Measurements from ENCODE around the gene CLPTM1L. TPM values are rescaled to one million over a fixed set of nuclear protein-coding genes. Genes with fewer than 3 reads are reported as not detected.
"Not testable (repeated sequence)": the region's sequence is repeated elsewhere in the genome, so short reads cannot be mapped to it uniquely, and the experiment has no call there.

Gene CLPTM1L
- total RNA-seq, 1 experiment from 2014 or later, result 141 TPM

- peak; percentile 56 for DNase-seq
- Histone ChIP-seq H3K9me3 (ENCODE audit: low read length) (no peaks in the 10 kb centered on the region), H3K4me1 (ENCODE audit: low read length) (no peaks in the 10 kb centered on the region), H3K9ac (ENCODE audit: low read length) (no peak overlapping the region), H3K27ac (ENCODE audit: low read length) (no peak overlapping the region), H3K4me2 (ENCODE audit: low read depth, low read length, poor library complexity, severe bottlenecking) (no peak overlapping the region), H3K79me2 (ENCODE audit: low read length) (no peaks in the 10 kb centered on the region), H3K9me2 (replicated peaks; ENCODE audit: insufficient read depth, low read length) (no peaks in the 10 kb centered on the region), H3K4me3 (ENCODE audit: low read length) (no peak overlapping the region), H3K36me3 (ENCODE audit: insufficient read depth, low read length) (peaks cover 5% of the 10 kb centered on the region), H4K20me1 (ENCODE audit: insufficient read depth, low read depth, low read length) (peaks cover 6% of the 10 kb centered on the region; the same call in 1 of the 2 replicates), H3K27me3 (ENCODE audit: low read length) (no peaks in the 10 kb centered on the region), H2AFZ (ENCODE audit: low read length) (no peak overlapping the region)
Measured at GRCh38 chr5:1332461-1333001, 12.4 kb downstream of the CLPTM1L start.

DNA sequence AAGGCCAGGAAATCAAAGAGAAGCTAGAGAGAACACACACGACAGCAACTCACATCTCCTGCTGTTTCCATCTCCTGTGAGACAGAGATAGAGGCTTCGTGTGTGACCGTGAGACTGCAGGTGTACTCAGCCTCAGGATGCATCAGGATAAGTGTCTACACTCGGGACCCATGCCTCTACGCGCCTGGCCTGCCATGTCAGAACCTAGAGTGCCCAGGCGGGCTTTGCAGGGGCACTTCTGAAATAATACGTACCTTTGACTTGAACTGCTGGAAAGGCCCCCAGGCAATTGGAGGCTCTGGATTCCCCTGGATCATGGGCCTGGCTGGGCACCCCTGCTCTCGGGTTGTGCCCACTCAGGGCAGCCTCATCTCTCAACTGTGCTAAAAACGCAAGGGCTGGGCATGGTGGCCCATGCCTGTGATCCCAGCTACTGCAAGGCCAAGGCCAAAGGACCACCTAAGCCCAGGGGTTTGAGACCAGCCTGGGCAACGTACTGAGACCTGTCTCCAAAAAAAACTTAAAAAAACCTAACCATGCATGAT is 13.0 kb downstream of the CLPTM1L start:
- H3K9me3 ChIP-seq (ENCODE audit: low read length), result no peaks in the 10 kb centered on the region
- no peak overlapping the region for H3K4me2 ChIP-seq (ENCODE audit: low read depth, low read length, poor library complexity, severe bottlenecking)
- H2AFZ ChIP-seq (ENCODE audit: low read length), result no peak overlapping the region
- H3K9me2 ChIP-seq (replicated peaks; ENCODE audit: insufficient read depth, low read length), result no peaks in the 10 kb centered on the region
- no peaks in the 10 kb centered on the region for H3K79me2 ChIP-seq (ENCODE audit: low read length)
- H4K20me1 ChIP-seq (ENCODE audit: insufficient read depth, low read depth, low read length), result peaks cover 6% of the 10 kb centered on the region; the same call in 1 of the 2 replicates
- no peak overlapping the region for H3K4me3 ChIP-seq (ENCODE audit: low read length)
- no peak overlapping the region for H3K27ac ChIP-seq (ENCODE audit: low read length)
- peaks cover 5% of the 10 kb centered on the region for H3K36me3 ChIP-seq (ENCODE audit: insufficient read depth, low read length)
- H3K9ac ChIP-seq (ENCODE audit: low read length), result no peak overlapping the region
- H3K27me3 ChIP-seq (ENCODE audit: low read length), result no peaks in the 10 kb centered on the region
- H3K4me1 ChIP-seq (ENCODE audit: low read length), result no peaks in the 10 kb centered on the region
- DNase-seq, result no peak

DNA sequence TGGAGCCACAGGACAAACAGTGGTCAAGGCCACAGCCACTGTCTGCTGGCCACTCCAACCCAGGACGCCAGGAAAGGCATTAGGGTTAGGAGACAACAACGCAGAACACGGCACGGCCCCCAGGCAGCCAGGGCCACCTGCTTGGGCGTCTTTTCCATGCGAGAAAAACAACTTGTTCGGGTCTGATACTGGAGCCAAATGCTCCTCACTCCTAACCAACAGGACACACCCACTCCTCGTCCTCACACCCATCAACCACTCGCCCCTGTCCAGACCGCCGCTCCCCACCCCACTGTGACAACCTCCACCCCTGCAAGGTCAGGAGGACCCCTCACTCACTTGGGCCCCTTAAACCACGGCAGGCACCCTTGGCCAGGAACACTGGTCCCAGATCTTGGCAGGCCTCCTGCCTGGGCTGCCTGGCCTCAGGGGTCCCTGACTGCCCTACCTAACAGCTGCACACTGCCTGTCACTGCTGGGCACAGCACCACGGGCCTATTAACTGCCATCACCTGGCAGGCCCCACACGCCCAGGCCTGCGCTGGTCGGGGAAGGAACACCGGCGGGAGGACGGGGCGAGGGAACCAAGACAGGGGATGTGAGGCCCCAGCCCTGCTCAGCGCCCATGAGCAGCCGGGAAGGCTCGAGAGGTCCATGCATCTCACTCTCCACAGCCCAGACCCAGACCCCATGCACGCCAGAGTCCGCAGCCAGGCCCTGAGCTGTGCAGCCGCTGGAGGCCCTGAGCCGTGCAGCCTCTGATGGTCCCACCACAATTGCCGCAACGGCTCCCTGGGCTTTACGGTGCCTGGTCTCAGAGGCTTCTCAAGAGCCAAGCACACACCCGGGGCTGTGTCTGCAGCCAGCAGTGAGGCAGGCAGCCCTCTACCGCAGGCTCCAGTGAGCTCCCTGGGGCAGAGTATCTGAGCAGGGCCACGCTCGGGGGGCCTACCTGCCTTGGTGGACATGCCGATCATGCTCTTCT is 13.8 kb downstream of the CLPTM1L start:
- no peak for DNase-seq
- Histone ChIP-seq H3K27ac (ENCODE audit: low read length) (no peak overlapping the region), H3K4me3 (ENCODE audit: low read length) (no peak overlapping the region), H3K4me1 (ENCODE audit: low read length) (no peaks in the 10 kb centered on the region), H3K4me2 (ENCODE audit: low read depth, low read length, poor library complexity, severe bottlenecking) (no peak overlapping the region), H4K20me1 (ENCODE audit: insufficient read depth, low read depth, low read length) (peaks cover 6% of the 10 kb centered on the region; the same call in 1 of the 2 replicates), H3K9me2 (replicated peaks; ENCODE audit: insufficient read depth, low read length) (no peaks in the 10 kb centered on the region), H3K9ac (ENCODE audit: low read length) (no peak overlapping the region), H3K27me3 (ENCODE audit: low read length) (no peaks in the 10 kb centered on the region), H3K79me2 (ENCODE audit: low read length) (no peaks in the 10 kb centered on the region), H3K9me3 (ENCODE audit: low read length) (no peaks in the 10 kb centered on the region), H2AFZ (ENCODE audit: low read length) (no peak overlapping the region), H3K36me3 (ENCODE audit: insufficient read depth, low read length) (peaks cover 5% of the 10 kb centered on the region)

- DNase-seq, result no peak
- no peak overlapping the region for H3K4me3 ChIP-seq (ENCODE audit: low read length)
- no peak overlapping the region for H3K27ac ChIP-seq (ENCODE audit: low read length)
- H3K9me2 ChIP-seq (replicated peaks; ENCODE audit: insufficient read depth, low read length), result no peaks in the 10 kb centered on the region
- H4K20me1 ChIP-seq (ENCODE audit: insufficient read depth, low read depth, low read length), result peaks cover 6% of the 10 kb centered on the region; the same call in 1 of the 2 replicates
- no peaks in the 10 kb centered on the region for H3K27me3 ChIP-seq (ENCODE audit: low read length)
- no peaks in the 10 kb centered on the region for H3K4me1 ChIP-seq (ENCODE audit: low read length)
- no peak overlapping the region for H2AFZ ChIP-seq (ENCODE audit: low read length)
- H3K4me2 ChIP-seq (ENCODE audit: low read depth, low read length, poor library complexity, severe bottlenecking), result no peak overlapping the region
- H3K36me3 ChIP-seq (ENCODE audit: insufficient read depth, low read length), result peaks cover 5% of the 10 kb centered on the region; the same call in 1 of the 2 replicates
- no peaks in the 10 kb centered on the region for H3K9me3 ChIP-seq (ENCODE audit: low read length)
- no peak overlapping the region for H3K9ac ChIP-seq (ENCODE audit: low read length)
- no peaks in the 10 kb centered on the region for H3K79me2 ChIP-seq (ENCODE audit: low read length)
Measured at GRCh38 chr5:1330146-1330846, 14.6 kb downstream of the CLPTM1L start.

- Histone ChIP-seq H4K20me1 (ENCODE audit: insufficient read depth, low read depth, low read length) (peaks cover 6% of the 10 kb centered on the region; the same call in 1 of the 2 replicates), H3K36me3 (ENCODE audit: insufficient read depth, low read length) (peaks cover 5% of the 10 kb centered on the region; the same call in 1 of the 2 replicates), H3K9ac (ENCODE audit: low read length) (no peak overlapping the region), H3K79me2 (ENCODE audit: low read length) (no peaks in the 10 kb centered on the region), H2AFZ (ENCODE audit: low read length) (no peak overlapping the region), H3K4me3 (ENCODE audit: low read length) (no peak overlapping the region), H3K27me3 (ENCODE audit: low read length) (no peaks in the 10 kb centered on the region), H3K9me3 (ENCODE audit: low read length) (no peaks in the 10 kb centered on the region), H3K4me1 (ENCODE audit: low read length) (no peaks in the 10 kb centered on the region), H3K9me2 (replicated peaks; ENCODE audit: insufficient read depth, low read length) (no peaks in the 10 kb centered on the region), H3K4me2 (ENCODE audit: low read depth, low read length, poor library complexity, severe bottlenecking) (no peak overlapping the region), H3K27ac (ENCODE audit: low read length) (no peak overlapping the region)
- no peak for DNase-seq
Measured at GRCh38 chr5:1329111-1329579, 15.8 kb downstream of the CLPTM1L start.

- H3K4me3 ChIP-seq (ENCODE audit: low read length); H4K20me1 ChIP-seq (ENCODE audit: insufficient read depth, low read depth, low read length); H3K4me1 ChIP-seq (ENCODE audit: low read length); H3K27ac ChIP-seq (ENCODE audit: low read length); H3K79me2 ChIP-seq (ENCODE audit: low read length); H3K9me3 ChIP-seq (ENCODE audit: low read length); H3K9ac ChIP-seq (ENCODE audit: low read length); H3K27me3 ChIP-seq (ENCODE audit: low read length); H3K9me2 ChIP-seq (replicated peaks; ENCODE audit: insufficient read depth, low read length); H3K4me2 ChIP-seq (ENCODE audit: low read depth, low read length, poor library complexity, severe bottlenecking); H3K36me3 ChIP-seq (ENCODE audit: insufficient read depth, low read length); DNase-seq; H2AFZ ChIP-seq (ENCODE audit: low read length): not testable (repeated sequence)
Measured at GRCh38 chr5:1328237-1329110, 16.4 kb downstream of the CLPTM1L start.

DNA sequence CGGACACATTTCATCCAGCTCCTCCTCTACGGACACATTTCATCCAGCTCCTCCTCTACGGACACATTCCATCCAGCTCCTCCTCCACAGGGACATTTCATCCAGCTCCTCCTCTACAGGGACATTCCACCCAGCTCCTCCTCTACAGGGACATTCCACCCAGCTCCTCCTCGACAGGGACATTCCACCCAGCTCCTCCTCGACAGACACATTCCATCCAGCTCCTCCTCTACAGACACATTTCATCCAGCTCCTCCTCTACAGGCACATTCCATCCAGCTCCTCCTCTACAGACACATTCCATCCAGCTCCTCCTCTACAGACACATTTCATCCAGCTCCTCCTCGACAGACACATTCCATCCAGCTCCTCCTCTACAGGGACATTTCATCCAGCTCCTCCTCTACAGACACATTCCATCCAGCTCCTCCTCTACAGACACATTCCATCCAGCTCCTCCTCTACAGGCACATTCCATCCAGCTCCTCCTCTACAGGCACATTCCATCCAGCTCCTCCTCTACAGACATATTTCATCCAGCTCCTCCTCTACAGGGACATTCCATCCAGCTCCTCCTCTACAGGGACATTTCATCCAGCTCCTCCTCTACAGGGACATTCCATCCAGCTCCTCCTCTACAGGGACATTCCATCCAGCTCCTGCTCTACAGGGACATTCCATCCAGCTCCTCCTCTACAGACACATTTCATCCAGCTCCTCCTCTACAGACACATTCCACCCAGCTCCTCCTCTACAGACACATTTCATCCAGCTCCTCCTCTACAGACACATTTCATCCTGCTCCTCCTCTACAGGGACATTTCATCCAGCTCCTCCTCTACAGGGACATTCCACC is 17.8 kb downstream of the CLPTM1L start:
- not testable (repeated sequence) for H3K79me2 ChIP-seq (ENCODE audit: low read length); H3K9ac ChIP-seq (ENCODE audit: low read length); H3K4me1 ChIP-seq (ENCODE audit: low read length); H2AFZ ChIP-seq (ENCODE audit: low read length); H3K4me2 ChIP-seq (ENCODE audit: low read depth, low read length, poor library complexity, severe bottlenecking); H3K9me3 ChIP-seq (ENCODE audit: low read length); H3K9me2 ChIP-seq (replicated peaks; ENCODE audit: insufficient read depth, low read length); H4K20me1 ChIP-seq (ENCODE audit: insufficient read depth, low read depth, low read length); H3K27ac ChIP-seq (ENCODE audit: low read length); DNase-seq; H3K36me3 ChIP-seq (ENCODE audit: insufficient read depth, low read length); H3K4me3 ChIP-seq (ENCODE audit: low read length); H3K27me3 ChIP-seq (ENCODE audit: low read length)
